LHCN-M2 (cell line): ENCODE measurements around the gene FBXO31. TPM values are rescaled to one million over a fixed set of nuclear protein-coding genes. Genes with fewer than 3 reads are reported as not detected.
"Not testable (repeated sequence)": the region's sequence is repeated elsewhere in the genome, so short reads cannot be mapped to it uniquely, and the experiment has no call there.

Experiments used
- DNase-seq: peaks from one replicate; pipeline ENCODE4 v3.0.0-alpha.2; 2012; ENCODE audit warnings: low read depth
- total RNA-seq: library from RNA; depleted of rRNA; stranded (reverse); fragments of >200 nt; gene quantifications from 2 replicates; pipeline ENCODE4 v1.2.3, GENCODE V29; 2014

Gene FBXO31
- total RNA-seq, 1 experiment from 2014 or later: 32.3 TPM

- no peak for DNase-seq
Measured at GRCh38 chr16:87344931-87345631, 38.5 kb downstream of the FBXO31 start.

- no peak for DNase-seq
Measured at GRCh38 chr16:87344165-87344930, 39.2 kb downstream of the FBXO31 start.

- no peak for DNase-seq
Measured at GRCh38 chr16:87343753-87344050, 39.9 kb downstream of the FBXO31 start.

- no peak for DNase-seq
Measured at GRCh38 chr16:87342978-87343752, 40.4 kb downstream of the FBXO31 start.

GRCh38 chr16:87342504-87342903 is 41.1 kb downstream of the FBXO31 start:
- DNase-seq: no peak

- no peak for DNase-seq
Measured at GRCh38 chr16:87340198-87340597, 43.4 kb downstream of the FBXO31 start.

- DNase-seq: not testable (repeated sequence)
Measured at GRCh38 chr16:87339724-87340105, 43.9 kb downstream of the FBXO31 start.

GRCh38 chr16:87339086-87339723 is 44.4 kb downstream of the FBXO31 start:
- no peak for DNase-seq

GRCh38 chr16:87338155-87338765 is 45.3 kb downstream of the FBXO31 start:
- no peak for DNase-seq

GRCh38 chr16:87337262-87337771 is 46.3 kb downstream of the FBXO31 start:
- DNase-seq: no peak

- no peak for DNase-seq
Measured at GRCh38 chr16:87336434-87337240, 46.9 kb downstream of the FBXO31 start.

GRCh38 chr16:87335625-87336433 is 47.7 kb downstream of the FBXO31 start:
- DNase-seq: no peak

GRCh38 chr16:87334651-87335624 is 48.6 kb downstream of the FBXO31 start:
- DNase-seq: no peak

GRCh38 chr16:87333581-87334331 is 49.8 kb downstream of the FBXO31 start:
- no peak for DNase-seq

GRCh38 chr16:87333101-87333500 is 50.5 kb downstream of the FBXO31 start:
- DNase-seq: no peak

GRCh38 chr16:87332150-87332549 is 51.4 kb downstream of the FBXO31 start:
- no peak for DNase-seq

GRCh38 chr16:87331241-87331801 is 52.3 kb downstream of the FBXO31 start:
- DNase-seq: no peak
